Erythroblast (primary cell): ENCODE data around the gene NUP50.

ENCODE experiments used
- GATA1 ChIP-seq: IDR thresholded peaks from 2 replicates; pipeline ENCODE4 v1.6.1; 2011; ENCODE audit warnings: low read depth, mild to moderate bottlenecking, control low read depth, low read length, moderate library complexity
- POLR2A ChIP-seq: IDR thresholded peaks from 2 replicates; pipeline ENCODE4 v1.6.1; 2011; ENCODE audit warnings: mild to moderate bottlenecking, low read length

- TF ChIP-seq POLR2A, result no peak
- no peak for TF ChIP-seq GATA1
Observed at GRCh38 chr22:45142376-45142775, 21.3 kb upstream of the NUP50 start.
